GM21515 (cell line): ENCODE measurements around the gene PAN2.
"Not testable (repeated sequence)": the region's sequence is repeated elsewhere in the genome, so short reads cannot be mapped to it uniquely, and the experiment has no call there.

ENCODE experiments used
- ATAC-seq: cut with Tn5 transposase; IDR thresholded peaks from one replicate; pipeline ENCODE4 v1.9.1; 2021; ENCODE audit not compliant: unreplicated experiment

Gene PAN2

GRCh38 chr12:56347255-56347654 is 13.5 kb upstream of the PAN2 start:
- not testable (repeated sequence) for ATAC-seq

DNA sequence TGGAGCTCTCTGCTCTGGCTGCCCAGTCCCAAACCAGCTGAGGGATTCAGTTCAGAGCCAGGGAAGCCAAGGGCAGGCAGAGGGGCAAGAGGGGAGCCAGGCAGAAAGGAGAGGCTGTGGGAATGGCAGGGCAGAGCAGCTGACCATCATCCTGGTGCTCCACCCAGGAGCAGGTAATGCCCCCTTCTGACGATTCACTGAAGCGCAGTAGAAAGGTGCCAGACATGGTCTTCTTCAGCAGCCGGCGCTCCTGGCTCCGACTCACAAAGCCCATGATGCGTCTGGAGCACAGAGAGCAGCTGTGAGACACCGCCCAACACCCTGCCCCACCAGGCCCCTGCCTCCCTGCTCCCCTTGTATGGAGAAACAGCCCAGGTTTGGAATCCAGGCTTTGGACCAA is 12.9 kb upstream of the PAN2 start:
- ATAC-seq: no peak

GRCh38 chr12:56342290-56342689 is 8.5 kb upstream of the PAN2 start:
- ATAC-seq: not testable (repeated sequence)

GRCh38 chr12:56341616-56342015 is 7.8 kb upstream of the PAN2 start:
- ATAC-seq: no peak

- no peak for ATAC-seq
These were observed 5.3 kb upstream of the PAN2 start for GRCh38 chr12:56339158-56339422.

DNA sequence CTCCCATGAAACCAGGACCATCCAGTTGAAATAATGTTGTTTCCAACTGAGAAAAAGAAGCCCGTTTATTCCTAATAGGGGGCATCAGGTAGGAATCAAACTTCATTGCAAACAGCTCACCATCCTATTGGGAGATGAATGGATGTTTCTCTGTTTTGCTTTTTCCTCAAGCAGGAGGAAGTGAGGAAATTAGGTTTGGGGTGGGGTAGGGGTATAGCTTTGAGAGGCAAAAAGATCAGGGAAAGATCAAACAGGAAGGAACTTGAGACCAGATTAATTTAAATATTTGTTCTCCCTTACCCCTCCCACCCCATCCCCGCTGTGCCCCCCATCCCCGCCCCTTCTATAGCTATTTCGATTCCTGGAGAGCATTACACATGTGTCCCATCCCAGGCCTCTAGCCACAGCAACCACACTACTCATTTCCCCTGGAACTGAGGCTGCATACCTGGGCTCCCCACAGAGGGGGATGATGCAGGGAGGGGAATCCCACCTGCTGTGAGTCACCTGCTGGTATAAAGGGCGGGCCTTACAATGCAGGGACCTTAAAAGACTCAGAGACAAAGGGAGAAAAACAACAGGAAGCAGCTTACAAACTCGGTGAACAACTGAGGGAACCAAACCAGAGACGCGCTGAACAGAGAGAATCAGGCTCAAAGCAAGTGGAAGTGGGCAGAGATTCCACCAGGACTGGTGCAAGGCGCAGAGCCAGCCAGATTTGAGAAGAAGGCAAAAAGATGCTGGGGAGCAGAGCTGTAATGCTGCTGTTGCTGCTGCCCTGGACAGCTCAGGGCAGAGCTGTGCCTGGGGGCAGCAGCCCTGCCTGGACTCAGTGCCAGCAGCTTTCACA is 4.7 kb upstream of the PAN2 start, which contains the start of gene IL23A:
IL23A (plus strand) TSS at position 577 of the 850 bp plus-strand sequence; CDS start at position 738, 161 bp downstream.
- ATAC-seq: no peak

GRCh38 chr12:56337753-56338251 is 4.0 kb upstream of the PAN2 start:
- ATAC-seq: no peak

DNA sequence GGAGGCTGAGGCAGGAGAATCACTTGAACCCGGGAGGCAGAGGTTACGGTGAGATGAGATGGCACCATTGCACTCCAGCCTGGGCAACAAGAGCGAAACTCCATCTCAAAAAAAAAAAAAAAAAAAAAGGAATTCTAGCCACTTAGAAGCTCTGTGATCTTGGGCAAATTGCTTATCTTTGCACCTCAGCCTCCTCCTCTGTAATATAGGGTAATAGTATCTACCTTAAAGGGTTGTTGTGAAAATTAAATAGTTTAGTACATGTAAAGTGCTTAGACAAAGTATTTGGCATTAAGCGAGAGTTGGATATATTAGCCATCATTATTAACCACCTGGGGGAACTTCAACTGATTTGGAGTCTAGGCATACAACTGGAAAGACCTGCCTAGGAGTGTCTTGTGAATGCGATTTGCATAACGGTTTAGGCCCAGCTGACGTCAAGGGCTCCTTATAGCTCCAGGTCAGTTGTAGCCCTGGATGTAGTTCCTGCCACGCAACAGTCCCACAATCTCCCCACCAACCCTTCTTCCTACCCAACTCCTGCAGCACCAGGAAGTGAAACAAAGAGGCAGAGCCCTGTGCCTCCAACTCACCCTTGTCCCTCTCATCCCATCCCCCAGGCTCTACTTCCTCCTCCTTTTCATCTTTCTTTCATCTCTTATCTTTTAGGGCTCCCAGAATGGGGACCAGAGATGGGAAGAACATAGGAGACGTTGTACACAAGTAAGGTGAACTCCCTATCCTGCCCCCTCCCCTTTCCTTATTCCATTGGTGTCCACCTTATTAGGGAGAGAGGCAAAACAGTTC is 2.8 kb upstream of the PAN2 start:
- no peak for ATAC-seq

- ATAC-seq: not testable (repeated sequence)
These were observed 1.7 kb upstream of the PAN2 start for GRCh38 chr12:56335527-56335926.

- no peak for ATAC-seq
These were observed 642 bp upstream of the PAN2 start for GRCh38 chr12:56334490-56334793.

DNA sequence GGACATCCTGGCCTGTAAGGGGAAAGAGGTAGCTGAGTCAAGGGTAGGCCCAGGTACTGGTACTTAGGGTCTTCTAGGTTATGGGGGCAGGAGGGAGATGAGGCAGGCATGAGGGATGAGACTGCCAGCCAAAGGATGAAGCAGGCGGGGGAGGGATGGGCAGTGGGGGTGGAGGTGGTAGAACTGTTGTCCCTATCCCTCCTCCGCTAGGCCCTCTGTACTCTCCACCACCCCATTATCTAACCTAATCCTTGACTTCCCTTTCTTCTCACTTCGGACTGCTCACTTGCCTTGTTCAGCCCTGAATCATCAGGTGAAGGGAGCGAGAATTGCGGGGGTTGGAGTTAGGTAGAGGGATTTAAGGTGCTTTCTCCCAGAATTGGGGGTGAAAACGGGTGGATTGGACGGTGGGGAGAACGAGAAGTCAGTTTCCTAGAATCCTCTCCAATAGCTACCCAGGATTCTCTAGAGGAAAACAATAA is 562 bp downstream of the PAN2 start:
- peak; percentile 2 for ATAC-seq

DNA sequence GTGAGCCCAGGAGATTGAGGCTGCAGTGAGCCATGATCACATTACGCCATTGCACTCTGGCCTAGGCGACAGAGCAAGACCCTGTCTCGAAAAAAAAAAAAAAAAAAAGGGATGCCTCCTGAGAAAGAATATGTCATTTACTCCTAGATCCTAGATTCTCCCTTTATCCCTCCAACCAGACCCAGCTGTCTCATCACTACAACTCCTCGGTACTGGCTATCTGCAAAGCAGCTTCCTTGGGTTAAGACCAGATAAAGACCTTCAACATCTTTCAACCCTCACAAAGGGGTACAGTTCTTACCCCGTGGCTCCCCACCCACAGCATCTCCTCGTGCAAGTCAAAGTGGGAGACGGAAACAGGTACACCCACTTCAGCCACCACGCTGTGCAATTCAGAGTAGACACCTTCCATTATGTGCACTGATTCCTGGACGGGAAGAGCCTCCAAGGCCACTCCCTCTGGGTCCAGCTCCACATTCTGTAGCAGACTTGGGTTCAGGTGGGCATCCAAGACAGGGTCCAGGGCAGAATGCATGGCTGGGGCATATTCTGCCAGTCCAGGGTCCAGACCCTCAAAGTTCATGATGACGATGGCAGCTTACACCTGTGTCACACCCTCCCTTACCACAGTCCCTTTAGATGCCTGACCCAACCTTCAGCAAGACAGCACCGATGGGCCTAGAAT is 1.1 kb downstream of the PAN2 start:
- no peak for ATAC-seq

GRCh38 chr12:56330936-56331490 is 2.8 kb downstream of the PAN2 start:
- ATAC-seq: no peak

- no peak for ATAC-seq
These were observed 7.3 kb downstream of the PAN2 start for GRCh38 chr12:56326533-56326932.

DNA sequence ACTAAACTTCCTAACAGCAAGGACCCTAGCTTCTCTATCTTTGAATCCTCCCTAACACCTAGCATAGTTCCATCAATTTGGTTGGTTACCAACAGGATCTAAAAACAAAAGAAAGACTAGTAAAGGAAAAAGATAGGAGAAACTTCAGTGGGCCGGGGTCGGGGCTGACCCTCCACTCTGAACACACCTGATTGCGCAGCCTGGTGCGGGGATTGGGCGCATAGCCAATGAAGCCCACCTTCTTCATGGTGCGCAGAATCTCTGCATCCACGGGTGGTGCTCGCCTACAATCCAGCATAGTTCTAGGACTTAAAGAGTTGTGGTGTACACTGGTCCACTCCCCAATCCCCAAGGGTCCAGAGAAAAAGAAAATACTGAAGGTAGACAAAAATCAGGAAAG is 7.7 kb downstream of the PAN2 start:
- ATAC-seq: no peak

DNA sequence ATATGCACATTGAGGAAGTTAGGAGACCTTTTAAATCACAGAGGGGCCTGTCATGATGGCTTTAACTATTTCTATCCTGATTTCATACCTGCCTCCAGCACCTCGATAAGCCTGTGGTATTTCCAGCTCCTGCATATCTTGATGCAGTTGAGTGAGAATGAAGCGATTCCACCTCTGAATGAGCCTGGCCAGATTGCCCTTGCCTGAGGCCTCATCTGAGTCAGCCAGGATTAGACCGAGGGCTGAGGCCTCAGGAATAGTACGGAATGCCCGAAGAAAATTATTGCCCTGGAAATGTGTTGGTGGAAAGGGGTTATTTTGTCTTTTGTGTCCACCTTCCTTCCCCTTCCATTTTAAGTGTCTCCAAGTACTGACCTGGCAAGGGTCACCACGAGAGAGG is 9.6 kb downstream of the PAN2 start:
- no peak for ATAC-seq

DNA sequence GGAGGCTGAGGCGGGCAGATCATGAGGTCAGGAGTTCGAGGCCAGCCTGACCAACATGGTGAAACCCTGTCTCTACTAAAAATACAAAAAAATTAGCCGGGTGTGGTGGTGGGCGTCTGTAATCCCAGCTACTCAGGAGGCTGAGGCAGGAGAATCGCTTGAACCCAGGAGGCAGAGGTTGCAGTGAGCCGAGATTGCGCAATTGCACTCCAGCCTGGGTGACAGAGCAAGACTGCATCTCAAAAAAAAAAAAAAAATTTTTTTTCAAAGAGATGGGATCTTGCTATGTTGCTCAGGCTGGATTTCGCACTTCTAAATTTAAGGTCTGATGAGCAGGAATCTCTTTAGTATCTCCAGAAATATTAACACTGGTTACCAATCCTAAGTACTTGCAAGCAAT is 12.2 kb downstream of the PAN2 start:
- ATAC-seq: not testable (repeated sequence)

- no peak for ATAC-seq
These were observed 12.8 kb downstream of the PAN2 start for GRCh38 chr12:56321027-56321426.

GRCh38 chr12:56317675-56318074 is 16.1 kb downstream of the PAN2 start:
- ATAC-seq: no peak

- ATAC-seq: peak; percentile 88
These were observed 18.0 kb downstream of the PAN2 start, which contains the start of gene CNPY2 for GRCh38 chr12:56315622-56316473. TSS of gene CNPY2 (minus strand) at chr12:56315988. CDS start at chr12:56315217, 771 bp downstream.
